Mucosa of descending colon (tissue), 3 donors: ENCODE measurements around the gene CHMP1B. TPM values are rescaled to one million over a fixed set of nuclear protein-coding genes. Genes with fewer than 3 reads are reported as not detected.

Experiments
- ATAC-seq: fragments of 200-7000 bp; cut with Tn5 transposase; one replicate; pipeline ENCODE4 v1.9.1; 2020; ENCODE audit warnings: mild to moderate bottlenecking, moderate library complexity
- DNase-seq, 3 donors: peaks; one replicate each; pipeline ENCODE4 v3.0.0-alpha.2; 2020
- H3K36me3 ChIP-seq: fragments of 200-600 bp; one replicate; pipeline ENCODE4 v1.8.0; 2021; ENCODE audit warnings: low read depth, mild to moderate bottlenecking
- H3K4me1 ChIP-seq: fragments of 200-600 bp; one replicate; pipeline ENCODE4 v1.8.0; 2021; ENCODE audit warnings: low read depth, mild to moderate bottlenecking
- H3K4me3 ChIP-seq: fragments of 200-600 bp; one replicate; pipeline ENCODE4 v1.8.0; 2021; ENCODE audit warnings: mild to moderate bottlenecking
- H3K9me3 ChIP-seq: fragments of 200-600 bp; one replicate; pipeline ENCODE4 v1.8.0; 2021; ENCODE audit warnings: mild to moderate bottlenecking
- intact Hi-C, 2 donors: fragments of 100-400 bp; cut with DNase I in 1 of 2; cut with micrococcal nuclease in 1 of 2; formaldehyde crosslinking; loops; one replicate each; pipeline versions ENCODE4 v1.11.0 to v1.11.1; 2022; cut with DNase I, micrococcal nuclease
- total RNA-seq, 3 donors: library from RNA; stranded (reverse); fragmentation: NEBNext Ultra II Directional in 2 of 3; extraction: Animal tissue kit (Norgen Biotek cat#: 25700) in 2 of 3; gene quantifications; one replicate each; pipeline versions ENCODE4 v1.2.1 to v1.2.4, GENCODE V29; 2021 to 2023
- TF ChIP-seq, protein P1 (sequence below): fragments of 200-600 bp; IDR thresholded peaks from one replicate; pipeline ENCODE4 v1.8.0; 2022; ENCODE audit warnings: antibody characterized with exemption, mild to moderate bottlenecking
- donor health status: DM: no; HTN: no; CAD: no; lungs with moderate emphysema.
- donor health status: DM: no; HTN: no; CAD: no.
- donor health status: DM: no; HTN: yes; CAD: no.

CHMP1B gene
- total RNA-seq, 3 donors from 2014 or later = 60.9 to 88.3 (median 66.7) TPM

DNA sequence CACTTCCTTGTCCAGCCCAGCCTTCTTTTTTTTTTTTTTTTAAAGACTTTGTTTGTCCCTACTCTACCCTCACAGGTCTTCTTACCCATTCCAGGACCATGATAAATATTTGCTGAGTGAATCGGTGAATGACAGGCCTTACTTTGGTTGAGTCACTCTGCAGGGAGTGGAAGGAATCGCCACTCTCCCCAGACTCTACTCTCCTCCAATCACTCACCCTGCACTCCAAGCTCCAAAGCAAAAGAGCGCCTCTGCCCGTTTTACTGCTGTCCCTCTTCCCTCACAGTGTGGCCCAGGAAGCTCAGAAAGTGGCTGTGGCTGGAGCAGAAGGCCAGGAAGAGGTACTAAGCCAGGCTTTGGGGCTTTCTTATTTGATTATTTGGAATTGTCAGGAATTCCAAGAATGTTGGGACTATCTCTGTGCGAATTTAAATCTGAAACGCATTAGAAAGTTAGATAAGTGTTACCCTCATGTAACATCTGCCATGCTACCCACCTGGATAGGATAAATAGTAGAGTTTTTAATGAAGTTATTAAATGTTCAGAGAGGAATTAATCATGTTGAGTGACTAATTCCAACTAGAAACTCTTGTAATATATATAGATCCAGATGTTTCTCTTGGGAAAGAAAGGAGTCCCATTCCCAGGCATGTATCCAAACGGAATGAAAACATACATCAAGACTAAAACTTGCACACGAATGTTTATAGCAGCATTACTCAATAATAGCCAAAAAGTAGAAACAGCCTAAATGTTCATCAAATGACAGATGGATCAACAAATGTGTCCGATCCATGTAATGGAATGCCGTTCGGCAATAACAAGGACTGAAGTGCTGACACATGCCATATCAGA is 43.0 kb upstream of the CHMP1B start:
- H3K36me3 ChIP-seq = no peaks in the 10 kb centered on the region
- no peaks in the 10 kb centered on the region for H3K4me1 ChIP-seq
- intact Hi-C loops = no loop called here
- H3K9me3 ChIP-seq = no peaks in the 10 kb centered on the region
- no peak for ATAC-seq
- no peak for DNase-seq
- no peak overlapping the region for H3K4me3 ChIP-seq
- TF ChIP-seq, protein P1, sequence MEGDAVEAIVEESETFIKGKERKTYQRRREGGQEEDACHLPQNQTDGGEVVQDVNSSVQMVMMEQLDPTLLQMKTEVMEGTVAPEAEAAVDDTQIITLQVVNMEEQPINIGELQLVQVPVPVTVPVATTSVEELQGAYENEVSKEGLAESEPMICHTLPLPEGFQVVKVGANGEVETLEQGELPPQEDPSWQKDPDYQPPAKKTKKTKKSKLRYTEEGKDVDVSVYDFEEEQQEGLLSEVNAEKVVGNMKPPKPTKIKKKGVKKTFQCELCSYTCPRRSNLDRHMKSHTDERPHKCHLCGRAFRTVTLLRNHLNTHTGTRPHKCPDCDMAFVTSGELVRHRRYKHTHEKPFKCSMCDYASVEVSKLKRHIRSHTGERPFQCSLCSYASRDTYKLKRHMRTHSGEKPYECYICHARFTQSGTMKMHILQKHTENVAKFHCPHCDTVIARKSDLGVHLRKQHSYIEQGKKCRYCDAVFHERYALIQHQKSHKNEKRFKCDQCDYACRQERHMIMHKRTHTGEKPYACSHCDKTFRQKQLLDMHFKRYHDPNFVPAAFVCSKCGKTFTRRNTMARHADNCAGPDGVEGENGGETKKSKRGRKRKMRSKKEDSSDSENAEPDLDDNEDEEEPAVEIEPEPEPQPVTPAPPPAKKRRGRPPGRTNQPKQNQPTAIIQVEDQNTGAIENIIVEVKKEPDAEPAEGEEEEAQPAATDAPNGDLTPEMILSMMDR = no peak

DNA sequence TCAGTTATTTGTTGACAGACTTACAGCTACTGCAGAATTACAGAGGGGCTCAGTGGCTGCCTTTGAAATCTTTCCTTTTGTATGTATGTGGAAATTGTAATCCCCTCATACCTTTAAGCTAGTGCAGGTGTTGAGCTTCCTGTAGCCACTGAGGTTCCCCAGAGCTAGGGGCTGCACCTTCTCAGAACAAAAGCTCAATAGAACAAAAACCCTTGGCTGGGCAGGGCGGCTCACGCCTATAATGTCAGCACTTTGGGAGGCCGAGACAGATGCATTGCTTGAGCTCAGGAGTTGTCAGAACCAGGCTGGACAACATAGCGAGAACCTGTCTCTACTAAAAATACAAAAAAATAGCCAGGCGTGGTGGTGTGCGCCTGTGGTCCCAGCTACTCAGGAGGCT is 41.3 kb upstream of the CHMP1B start:
- Histone ChIP-seq H3K4me1 (no peaks in the 10 kb centered on the region), H3K36me3 (no peaks in the 10 kb centered on the region), H3K9me3 (no peaks in the 10 kb centered on the region), H3K4me3 (no peak overlapping the region)
- no peak for ATAC-seq
- intact Hi-C loops = no loop called here
- no peak for DNase-seq
- TF ChIP-seq, protein P1 = no peak

DNA sequence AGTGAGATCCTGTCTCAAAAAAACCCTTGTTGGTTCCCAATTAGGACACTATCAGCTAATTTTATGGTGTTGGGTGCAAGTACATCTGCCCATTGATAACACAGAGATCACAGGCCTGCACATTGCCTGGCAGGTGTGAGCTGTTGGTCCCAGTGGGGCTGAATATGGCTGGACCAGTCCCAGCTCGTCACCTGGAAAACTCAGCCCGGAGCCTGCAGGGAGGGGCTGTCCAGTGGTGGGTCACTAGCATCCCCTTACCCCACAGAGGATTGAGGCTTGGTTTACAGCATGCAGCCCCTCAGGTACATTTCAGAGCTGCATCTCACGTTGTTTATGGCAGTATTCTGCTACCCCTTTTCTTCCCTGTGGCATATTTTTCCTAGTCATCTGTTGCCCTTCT is 40.8 kb upstream of the CHMP1B start:
- H3K4me1 ChIP-seq = no peaks in the 10 kb centered on the region
- H3K4me3 ChIP-seq = no peak overlapping the region
- TF ChIP-seq, protein P1 = no peak
- ATAC-seq = no peak
- no peak for DNase-seq
- no peaks in the 10 kb centered on the region for H3K36me3 ChIP-seq
- intact Hi-C loops = no loop called here
- H3K9me3 ChIP-seq = no peaks in the 10 kb centered on the region

DNA sequence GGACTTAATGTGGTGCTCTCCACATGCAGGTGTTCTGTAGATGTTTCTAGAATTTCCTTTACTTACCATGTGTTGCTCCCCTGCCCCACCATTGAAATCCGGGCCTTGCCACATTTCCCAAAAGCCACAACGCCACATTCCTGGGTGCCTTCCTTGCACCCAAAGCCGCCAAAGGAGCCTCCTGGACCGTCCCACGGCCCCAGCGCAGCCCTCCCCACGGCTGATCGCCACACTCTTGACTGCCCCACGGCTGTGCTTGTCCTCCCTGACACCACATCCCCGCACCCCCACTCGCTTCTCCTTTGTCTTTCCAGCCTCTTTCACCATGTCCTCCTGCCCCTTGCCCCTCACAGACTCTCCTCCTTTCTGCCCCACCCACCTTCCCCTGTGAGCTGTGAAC is 40.2 kb upstream of the CHMP1B start:
- Histone ChIP-seq H3K4me3 (no peak overlapping the region), H3K4me1 (no peaks in the 10 kb centered on the region), H3K36me3 (no peaks in the 10 kb centered on the region), H3K9me3 (no peaks in the 10 kb centered on the region)
- DNase-seq (no peak), ATAC-seq (no peak)
- TF ChIP-seq, protein P1 = no peak
- intact Hi-C loops = no loop called here

DNA sequence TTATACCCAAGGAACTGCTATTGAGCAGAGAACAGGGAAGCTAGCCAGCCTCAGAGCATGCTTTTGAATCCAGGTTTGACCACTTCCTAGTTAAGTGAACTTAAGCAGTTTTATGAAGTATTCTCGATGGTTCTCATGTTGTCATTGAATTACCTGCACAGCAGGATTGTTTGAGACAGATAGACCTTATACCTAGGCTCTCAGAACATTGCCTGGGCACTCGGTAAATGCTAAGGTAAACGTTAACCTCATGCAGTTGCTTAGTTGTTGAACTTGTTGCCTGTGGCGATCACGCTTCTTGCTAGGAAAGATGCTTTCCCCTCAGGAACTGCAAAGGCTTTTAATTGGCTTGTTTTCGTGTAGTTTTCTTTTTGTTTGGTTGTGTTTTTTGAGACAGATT is 34.0 kb upstream of the CHMP1B start:
- no peaks in the 10 kb centered on the region for H3K9me3 ChIP-seq
- no peaks in the 10 kb centered on the region for H3K36me3 ChIP-seq
- no peaks in the 10 kb centered on the region for H3K4me1 ChIP-seq
- DNase-seq = no peak
- intact Hi-C loops = no loop called here
- no peak for ATAC-seq
- TF ChIP-seq, protein P1 = no peak
- no peak overlapping the region for H3K4me3 ChIP-seq
